ENCODE measurements around the gene ANKRD9. TPM values are rescaled to one million over a fixed set of nuclear protein-coding genes. Genes with fewer than 3 reads are reported as not detected.

ANKRD9 gene
- total and polyA plus RNA-seq, 9 of the 15 experiments (the other 6 are each of a cell fraction or from before 2014, with no cell fraction given), result 0.04 to 32.9 (median 5.3) TPM

DNA sequence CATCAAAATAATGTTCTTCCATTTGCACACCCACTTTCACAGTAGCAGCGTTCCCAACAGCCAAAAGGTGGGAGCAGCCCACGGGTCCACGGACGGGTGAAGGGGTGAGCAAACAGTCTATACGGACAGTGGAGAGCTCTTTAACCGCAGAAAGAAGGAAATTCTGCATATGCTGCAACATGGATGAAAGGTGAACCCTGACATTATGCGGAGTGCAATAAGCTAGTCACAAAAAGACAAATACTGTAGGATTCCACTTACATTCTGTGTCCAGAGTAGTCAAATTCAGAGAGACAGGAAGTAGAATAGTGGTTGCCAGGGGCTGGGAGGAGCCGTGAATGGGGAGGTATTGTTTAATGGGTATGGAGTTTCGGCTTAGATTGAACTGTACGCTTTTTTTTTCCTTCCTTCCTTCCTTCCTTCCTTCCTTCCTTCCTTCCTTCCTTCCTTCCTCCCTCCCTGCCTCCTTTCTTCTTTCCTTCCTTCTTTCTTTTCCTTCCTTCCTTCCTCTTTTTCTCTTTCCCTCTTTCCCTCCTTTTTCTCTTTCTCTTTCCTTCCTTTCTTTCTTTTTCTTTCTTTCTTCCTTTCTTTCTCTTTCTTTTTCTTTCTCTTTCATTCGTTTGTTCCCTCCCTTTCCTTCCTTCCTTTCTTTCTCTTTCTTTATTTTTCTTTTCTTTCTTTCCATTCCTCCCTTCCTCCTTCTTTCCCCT lies 15.8 kb upstream of the ANKRD9 start (continued):
- TF ChIP-seq, protein P1, sequence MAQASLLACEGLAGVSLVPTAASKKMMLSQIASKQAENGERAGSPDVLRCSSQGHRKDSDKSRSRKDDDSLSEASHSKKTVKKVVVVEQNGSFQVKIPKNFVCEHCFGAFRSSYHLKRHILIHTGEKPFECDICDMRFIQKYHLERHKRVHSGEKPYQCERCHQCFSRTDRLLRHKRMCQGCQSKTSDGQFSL (CRISPR knock-in tag; IDR thresholded peaks at IDR 0.05), result no peak
- TF ChIP-seq, protein P1 (tag; IDR thresholded peaks at IDR 0.05), result no peak
- TF ChIP-seq PPARD (CRISPR knock-in tag; IDR thresholded peaks at IDR 0.05) (no peak), ZKSCAN3 (CRISPR knock-in tag; IDR thresholded peaks at IDR 0.05) (no peak), DEAF1 (CRISPR knock-in tag; IDR thresholded peaks at IDR 0.05) (no peak), ZZZ3 (IDR thresholded peaks at IDR 0.05) (0 out of 2 replicates have a peak, but pooled peaks have one; percentile 52), BACH1 (tag; IDR thresholded peaks at IDR 0.05) (no peak), ZHX1 (conservative IDR thresholded peaks at IDR 0.05; ENCODE audit: low read length) (no peak)
- TF ChIP-seq, protein P2, sequence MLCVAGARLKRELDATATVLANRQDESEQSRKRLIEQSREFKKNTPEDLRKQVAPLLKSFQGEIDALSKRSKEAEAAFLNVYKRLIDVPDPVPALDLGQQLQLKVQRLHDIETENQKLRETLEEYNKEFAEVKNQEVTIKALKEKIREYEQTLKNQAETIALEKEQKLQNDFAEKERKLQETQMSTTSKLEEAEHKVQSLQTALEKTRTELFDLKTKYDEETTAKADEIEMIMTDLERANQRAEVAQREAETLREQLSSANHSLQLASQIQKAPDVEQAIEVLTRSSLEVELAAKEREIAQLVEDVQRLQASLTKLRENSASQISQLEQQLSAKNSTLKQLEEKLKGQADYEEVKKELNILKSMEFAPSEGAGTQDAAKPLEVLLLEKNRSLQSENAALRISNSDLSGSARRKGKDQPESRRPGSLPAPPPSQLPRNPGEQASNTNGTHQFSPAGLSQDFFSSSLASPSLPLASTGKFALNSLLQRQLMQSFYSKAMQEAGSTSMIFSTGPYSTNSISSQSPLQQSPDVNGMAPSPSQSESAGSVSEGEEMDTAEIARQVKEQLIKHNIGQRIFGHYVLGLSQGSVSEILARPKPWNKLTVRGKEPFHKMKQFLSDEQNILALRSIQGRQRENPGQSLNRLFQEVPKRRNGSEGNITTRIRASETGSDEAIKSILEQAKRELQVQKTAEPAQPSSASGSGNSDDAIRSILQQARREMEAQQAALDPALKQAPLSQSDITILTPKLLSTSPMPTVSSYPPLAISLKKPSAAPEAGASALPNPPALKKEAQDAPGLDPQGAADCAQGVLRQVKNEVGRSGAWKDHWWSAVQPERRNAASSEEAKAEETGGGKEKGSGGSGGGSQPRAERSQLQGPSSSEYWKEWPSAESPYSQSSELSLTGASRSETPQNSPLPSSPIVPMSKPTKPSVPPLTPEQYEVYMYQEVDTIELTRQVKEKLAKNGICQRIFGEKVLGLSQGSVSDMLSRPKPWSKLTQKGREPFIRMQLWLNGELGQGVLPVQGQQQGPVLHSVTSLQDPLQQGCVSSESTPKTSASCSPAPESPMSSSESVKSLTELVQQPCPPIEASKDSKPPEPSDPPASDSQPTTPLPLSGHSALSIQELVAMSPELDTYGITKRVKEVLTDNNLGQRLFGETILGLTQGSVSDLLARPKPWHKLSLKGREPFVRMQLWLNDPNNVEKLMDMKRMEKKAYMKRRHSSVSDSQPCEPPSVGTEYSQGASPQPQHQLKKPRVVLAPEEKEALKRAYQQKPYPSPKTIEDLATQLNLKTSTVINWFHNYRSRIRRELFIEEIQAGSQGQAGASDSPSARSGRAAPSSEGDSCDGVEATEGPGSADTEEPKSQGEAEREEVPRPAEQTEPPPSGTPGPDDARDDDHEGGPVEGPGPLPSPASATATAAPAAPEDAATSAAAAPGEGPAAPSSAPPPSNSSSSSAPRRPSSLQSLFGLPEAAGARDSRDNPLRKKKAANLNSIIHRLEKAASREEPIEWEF (CRISPR knock-in tag; IDR thresholded peaks at IDR 0.05), result no peak
- TF ChIP-seq, protein P3, sequence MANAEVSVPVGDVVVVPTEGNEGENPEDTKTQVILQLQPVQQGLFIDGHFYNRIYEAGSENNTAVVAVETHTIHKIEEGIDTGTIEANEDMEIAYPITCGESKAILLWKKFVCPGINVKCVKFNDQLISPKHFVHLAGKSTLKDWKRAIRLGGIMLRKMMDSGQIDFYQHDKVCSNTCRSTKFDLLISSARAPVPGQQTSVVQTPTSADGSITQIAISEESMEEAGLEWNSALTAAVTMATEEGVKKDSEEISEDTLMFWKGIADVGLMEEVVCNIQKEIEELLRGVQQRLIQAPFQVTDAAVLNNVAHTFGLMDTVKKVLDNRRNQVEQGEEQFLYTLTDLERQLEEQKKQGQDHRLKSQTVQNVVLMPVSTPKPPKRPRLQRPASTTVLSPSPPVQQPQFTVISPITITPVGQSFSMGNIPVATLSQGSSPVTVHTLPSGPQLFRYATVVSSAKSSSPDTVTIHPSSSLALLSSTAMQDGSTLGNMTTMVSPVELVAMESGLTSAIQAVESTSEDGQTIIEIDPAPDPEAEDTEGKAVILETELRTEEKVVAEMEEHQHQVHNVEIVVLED (CRISPR knock-in tag; IDR thresholded peaks at IDR 0.05), result no peak
- TF ChIP-seq, protein P4, sequence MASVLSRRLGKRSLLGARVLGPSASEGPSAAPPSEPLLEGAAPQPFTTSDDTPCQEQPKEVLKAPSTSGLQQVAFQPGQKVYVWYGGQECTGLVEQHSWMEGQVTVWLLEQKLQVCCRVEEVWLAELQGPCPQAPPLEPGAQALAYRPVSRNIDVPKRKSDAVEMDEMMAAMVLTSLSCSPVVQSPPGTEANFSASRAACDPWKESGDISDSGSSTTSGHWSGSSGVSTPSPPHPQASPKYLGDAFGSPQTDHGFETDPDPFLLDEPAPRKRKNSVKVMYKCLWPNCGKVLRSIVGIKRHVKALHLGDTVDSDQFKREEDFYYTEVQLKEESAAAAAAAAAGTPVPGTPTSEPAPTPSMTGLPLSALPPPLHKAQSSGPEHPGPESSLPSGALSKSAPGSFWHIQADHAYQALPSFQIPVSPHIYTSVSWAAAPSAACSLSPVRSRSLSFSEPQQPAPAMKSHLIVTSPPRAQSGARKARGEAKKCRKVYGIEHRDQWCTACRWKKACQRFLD (CRISPR knock-in tag; IDR thresholded peaks at IDR 0.05), result no peak
